MM.1S (cell line): ENCODE data around the gene RPS19BP1.

Source experiments
- DNase-seq: peaks from one replicate; pipeline ENCODE4 v3.0.0-alpha.2; 2015
- H2AFZ ChIP-seq: fragments of 300-600 bp; sonication (generic); 2 replicates; pipeline ENCODE4 v1.6.0; 2016; ENCODE audit warnings: antibody characterized with exemption, low read length
- H3F3A ChIP-seq: fragments of 300-600 bp; sonication (generic); 2 replicates; pipeline ENCODE4 v1.6.1; 2016; ENCODE audit warnings: mild to moderate bottlenecking, antibody characterized with exemption, low read length, moderate library complexity, mixed read lengths; ENCODE audit not compliant: insufficient read depth
- H3K27ac ChIP-seq: fragments of 300-600 bp; sonication (generic); 2 replicates; pipeline ENCODE4 v1.5.1; 2016; ENCODE audit warnings: mild to moderate bottlenecking, low read length
- H3K27me3 ChIP-seq: fragments of 300-600 bp; sonication (generic); replicated peaks from 2 replicates; pipeline ENCODE4 v1.6.0; 2016; ENCODE audit warnings: low read length; ENCODE audit not compliant: insufficient read depth
- H3K36me3 ChIP-seq: fragments of 300-600 bp; sonication (generic); replicated peaks from 2 replicates; pipeline ENCODE4 v1.6.1; 2016; ENCODE audit warnings: mild to moderate bottlenecking, low read length, mixed read lengths; ENCODE audit not compliant: insufficient read depth
- H3K4me1 ChIP-seq: fragments of 300-600 bp; sonication (generic); 2 replicates; pipeline ENCODE4 v1.6.1; 2016; ENCODE audit warnings: low read length, mixed read lengths
- H3K4me2 ChIP-seq: fragments of 300-600 bp; sonication (generic); 2 replicates; pipeline ENCODE4 v1.6.0; 2016; ENCODE audit warnings: low read depth, low read length
- H3K4me3 ChIP-seq: fragments of 300-600 bp; sonication (generic); 2 replicates; pipeline ENCODE4 v1.5.1; 2016; ENCODE audit warnings: low read length, mixed read lengths
- H3K79me2 ChIP-seq: fragments of 300-600 bp; sonication (generic); 2 replicates; pipeline ENCODE4 v1.6.1; 2016; ENCODE audit warnings: mixed run types, low read length, mixed read lengths
- H3K9ac ChIP-seq: fragments of 300-600 bp; sonication (generic); 2 replicates; pipeline ENCODE4 v1.6.1; 2016; ENCODE audit warnings: low read length, mixed read lengths
- H3K9me2 ChIP-seq: fragments of 300-600 bp; sonication (generic); replicated peaks from 2 replicates; pipeline ENCODE4 v1.6.1; 2016; ENCODE audit warnings: mild to moderate bottlenecking, low read length, mixed read lengths; ENCODE audit not compliant: insufficient read depth
- H3K9me3 ChIP-seq: fragments of 300-600 bp; sonication (generic); replicated peaks from 2 replicates; pipeline ENCODE4 v1.6.1; 2016; ENCODE audit warnings: mild to moderate bottlenecking, low read length, mixed read lengths; ENCODE audit not compliant: insufficient read depth
- H4K20me1 ChIP-seq: fragments of 300-600 bp; sonication (generic); 2 replicates; pipeline ENCODE4 v1.6.1; 2016; ENCODE audit warnings: mild to moderate bottlenecking, low read length, moderate library complexity, mixed read lengths; ENCODE audit not compliant: insufficient read depth
- EZH2 ChIP-seq: fragments of 300-600 bp; sonication (generic); optimal IDR thresholded peaks from 2 replicates; pipeline ENCODE3; 2017; ENCODE audit warnings: low read depth, mild to moderate bottlenecking, antibody characterized with exemption, low read length, mixed read lengths
- EZH2phosphoT487 ChIP-seq: fragments of 300-600 bp; sonication (generic); IDR thresholded peaks from 2 replicates; pipeline ENCODE4 v1.6.1; 2018; ENCODE audit warnings: antibody characterized with exemption, low read length
- TF ChIP-seq, protein P1 (sequence below): fragments of 300-600 bp; sonication (generic); IDR thresholded peaks from 2 replicates; pipeline ENCODE4 v1.5.1; 2016; ENCODE audit warnings: antibody characterized with exemption, low read length, mixed read lengths

Gene RPS19BP1

DNA sequence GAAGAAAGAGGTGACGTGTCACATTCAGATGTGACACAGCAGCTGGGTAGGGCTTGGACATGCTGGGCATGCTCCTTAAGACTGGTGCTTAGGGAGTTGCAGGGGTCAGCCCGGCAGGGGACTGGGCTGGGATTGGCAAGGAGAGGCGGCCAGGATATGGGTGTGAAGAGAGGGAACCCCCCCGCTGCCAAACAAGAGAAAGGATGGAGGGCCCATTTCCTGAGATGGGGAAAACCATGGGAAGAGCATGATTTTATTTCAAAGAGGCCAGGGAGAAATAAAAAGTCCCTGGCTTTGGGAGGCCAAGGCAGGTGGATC is 6.9 kb downstream of the RPS19BP1 start:
- peaks cover 65% of the 10 kb centered on the region for H3K79me2 ChIP-seq
- peaks cover 89% of the 10 kb centered on the region for H3F3A ChIP-seq
- H2AFZ ChIP-seq = no peak overlapping the region
- H3K9me3 ChIP-seq = no peaks in the 10 kb centered on the region
- H3K4me2 ChIP-seq = no peak overlapping the region
- no peak for DNase-seq
- H4K20me1 ChIP-seq = peaks cover 28% of the 10 kb centered on the region
- no peak overlapping the region for H3K4me3 ChIP-seq
- no peaks in the 10 kb centered on the region for H3K9me2 ChIP-seq
- H3K9ac ChIP-seq = no peak overlapping the region
- H3K36me3 ChIP-seq = peaks cover 15% of the 10 kb centered on the region
- H3K4me1 ChIP-seq = peaks cover 42% of the 10 kb centered on the region
- peak overlapping the region; percentile 2; the same call in 1 of the 2 replicates for H3K27ac ChIP-seq
- TF ChIP-seq EZH2 = no peak
- no peak for TF ChIP-seq EZH2phosphoT487
- TF ChIP-seq, protein P1, sequence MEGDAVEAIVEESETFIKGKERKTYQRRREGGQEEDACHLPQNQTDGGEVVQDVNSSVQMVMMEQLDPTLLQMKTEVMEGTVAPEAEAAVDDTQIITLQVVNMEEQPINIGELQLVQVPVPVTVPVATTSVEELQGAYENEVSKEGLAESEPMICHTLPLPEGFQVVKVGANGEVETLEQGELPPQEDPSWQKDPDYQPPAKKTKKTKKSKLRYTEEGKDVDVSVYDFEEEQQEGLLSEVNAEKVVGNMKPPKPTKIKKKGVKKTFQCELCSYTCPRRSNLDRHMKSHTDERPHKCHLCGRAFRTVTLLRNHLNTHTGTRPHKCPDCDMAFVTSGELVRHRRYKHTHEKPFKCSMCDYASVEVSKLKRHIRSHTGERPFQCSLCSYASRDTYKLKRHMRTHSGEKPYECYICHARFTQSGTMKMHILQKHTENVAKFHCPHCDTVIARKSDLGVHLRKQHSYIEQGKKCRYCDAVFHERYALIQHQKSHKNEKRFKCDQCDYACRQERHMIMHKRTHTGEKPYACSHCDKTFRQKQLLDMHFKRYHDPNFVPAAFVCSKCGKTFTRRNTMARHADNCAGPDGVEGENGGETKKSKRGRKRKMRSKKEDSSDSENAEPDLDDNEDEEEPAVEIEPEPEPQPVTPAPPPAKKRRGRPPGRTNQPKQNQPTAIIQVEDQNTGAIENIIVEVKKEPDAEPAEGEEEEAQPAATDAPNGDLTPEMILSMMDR = no peak
- H3K27me3 ChIP-seq = no peaks in the 10 kb centered on the region

DNA sequence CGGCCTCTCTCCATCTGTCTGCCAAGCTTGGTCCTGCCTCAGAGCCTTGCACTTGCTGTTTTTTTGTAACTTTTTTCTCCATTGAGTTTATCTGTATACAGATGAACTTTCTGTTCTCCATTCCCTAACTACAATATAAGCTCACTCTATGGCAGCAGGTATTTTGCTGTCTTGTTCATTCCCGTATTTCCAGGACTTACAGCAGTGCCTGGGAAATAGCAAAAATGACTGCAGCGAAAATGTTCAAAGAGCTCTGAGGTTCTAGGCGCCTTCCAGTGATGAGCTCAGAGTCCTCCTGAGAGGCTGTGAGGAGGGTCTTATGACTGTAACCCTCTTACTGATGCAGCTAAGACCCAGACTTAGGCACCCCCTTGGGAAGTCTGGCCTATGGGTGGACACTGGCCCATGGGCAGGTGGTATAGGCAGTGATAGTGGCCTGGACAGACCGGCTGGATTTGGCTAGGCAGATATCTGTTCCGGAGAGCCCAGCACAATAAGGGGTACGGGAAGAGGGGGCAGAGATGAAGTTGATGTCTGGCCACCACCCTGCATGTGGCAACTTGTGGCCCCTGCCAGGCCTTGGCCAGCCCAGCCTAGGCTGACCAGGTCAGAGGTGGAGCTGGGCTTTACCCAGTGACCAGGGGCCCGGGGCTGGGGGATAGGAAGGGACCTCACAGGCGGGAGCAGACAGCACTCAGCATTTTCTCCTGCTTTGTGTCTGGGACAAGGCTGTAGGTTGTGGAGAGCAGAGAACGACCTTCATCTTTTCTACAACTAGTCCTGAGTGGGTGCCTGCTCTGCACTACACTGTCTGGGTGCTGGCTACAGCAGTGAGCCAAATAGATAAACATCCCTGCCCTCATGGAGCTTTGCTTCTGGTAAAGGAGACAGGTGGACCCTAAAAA is 7.5 kb downstream of the RPS19BP1 start:
- Histone ChIP-seq H3K36me3 (peaks cover 15% of the 10 kb centered on the region), H3K9me2 (no peaks in the 10 kb centered on the region), H3K4me1 (peaks cover 38% of the 10 kb centered on the region), H3K27me3 (no peaks in the 10 kb centered on the region), H3K4me3 (no peak overlapping the region), H2AFZ (no peak overlapping the region), H3K27ac (peak overlapping the region; percentile 2; the same call in 1 of the 2 replicates), H3K4me2 (no peak overlapping the region), H3K9me3 (no peaks in the 10 kb centered on the region), H3K9ac (no peak overlapping the region), H4K20me1 (peaks cover 28% of the 10 kb centered on the region), H3K79me2 (peaks cover 63% of the 10 kb centered on the region), H3F3A (peaks cover 90% of the 10 kb centered on the region)
- TF ChIP-seq EZH2 (no peak), EZH2phosphoT487 (no peak)
- TF ChIP-seq, protein P1 = no peak
- no peak for DNase-seq

DNA sequence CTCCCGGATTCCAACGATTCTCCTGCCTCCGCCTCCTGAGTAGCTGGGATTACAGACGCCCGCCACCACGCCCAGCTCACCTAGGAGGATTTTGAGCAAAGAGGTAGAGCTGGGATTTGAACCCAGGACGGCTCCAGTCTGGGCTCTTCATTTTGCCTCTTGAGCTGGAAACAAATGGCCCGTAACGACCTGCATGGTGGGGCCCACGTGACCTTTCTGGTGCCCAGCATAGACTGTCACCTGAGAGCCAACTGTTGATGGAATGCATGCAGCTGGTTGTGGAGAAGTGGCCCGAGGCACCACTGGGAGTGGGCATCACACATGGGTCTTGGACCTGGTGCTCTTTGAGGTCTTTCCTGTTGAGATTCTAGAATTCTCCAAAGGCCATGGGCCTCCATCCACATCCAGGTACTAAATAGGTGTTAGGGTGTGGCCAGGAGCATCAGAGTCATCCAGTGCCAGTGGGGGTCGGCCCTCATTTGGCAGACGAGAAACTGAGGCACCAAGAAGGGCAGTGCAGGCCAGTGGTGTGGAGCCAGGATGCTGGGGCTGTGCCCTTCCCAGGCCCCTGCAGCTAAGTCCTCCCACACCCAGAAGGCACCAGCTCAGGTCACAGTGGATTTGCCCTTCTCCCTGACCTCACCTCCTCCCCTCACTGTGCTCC is 8.3 kb downstream of the RPS19BP1 start:
- Histone ChIP-seq H3K4me1 (peaks cover 30% of the 10 kb centered on the region), H3K4me2 (no peak overlapping the region)

More for the DNA sequence above, 8.3 kb downstream of the RPS19BP1 start:
- Histone ChIP-seq H3K9me3 (no peaks in the 10 kb centered on the region), H3K9ac (no peak overlapping the region), H3F3A (peaks cover 85% of the 10 kb centered on the region), H3K9me2 (no peaks in the 10 kb centered on the region), H3K79me2 (peaks cover 57% of the 10 kb centered on the region), H2AFZ (no peak overlapping the region), H3K36me3 (peaks cover 15% of the 10 kb centered on the region), H3K27me3 (no peaks in the 10 kb centered on the region), H3K4me3 (no peak overlapping the region), H4K20me1 (peaks cover 28% of the 10 kb centered on the region), H3K27ac (no peak overlapping the region; the same call in 1 of the 2 replicates)
- TF ChIP-seq EZH2 (no peak), EZH2phosphoT487 (no peak)
- TF ChIP-seq, protein P1 = no peak
- DNase-seq = no peak
